Mesothelial cell of epicardium (in vitro differentiated cells): Measurements from ENCODE around the gene PNKD. TPM values are rescaled to one million over a fixed set of nuclear protein-coding genes. Genes with fewer than 3 reads are reported as not detected.

ENCODE experiments used
- DNase-seq, 2 experiments: peaks; one replicate each; pipeline ENCODE4 v3.0.0; 2021; ENCODE audit warnings: low spot score in 2 of 2; ENCODE audit not compliant: unreplicated experiment in 2 of 2
- H3K27ac Mint-ChIP-seq: 2 replicates; pipeline ENCODE4 v1.8.0; 2021; ENCODE audit warnings: mixed read lengths
- H3K27me3 Mint-ChIP-seq: 2 replicates; pipeline ENCODE4 v1.8.0; 2021; ENCODE audit warnings: low read depth, mixed read lengths
- H3K36me3 Mint-ChIP-seq: 2 replicates; pipeline ENCODE4 v1.8.0; 2021; ENCODE audit warnings: mixed read lengths
- H3K4me1 Mint-ChIP-seq: 2 replicates; pipeline ENCODE4 v1.8.0; 2021; ENCODE audit warnings: mixed read lengths
- H3K4me3 Mint-ChIP-seq: 2 replicates; pipeline ENCODE4 v1.8.0; 2021; ENCODE audit warnings: mild to moderate bottlenecking, moderate library complexity, mixed read lengths
- H3K9me3 Mint-ChIP-seq: 2 replicates; pipeline ENCODE4 v1.8.0; 2021; ENCODE audit warnings: mixed read lengths
- CTCF ChIP-seq: fragments of 200-600 bp; sonication (generic); IDR thresholded peaks from one replicate; pipeline ENCODE4 v1.5.0; 2021; ENCODE audit warnings: antibody characterized with exemption; ENCODE audit not compliant: unreplicated experiment
- total RNA-seq: library from RNA; stranded (reverse); gene quantifications from 3 replicates; pipeline ENCODE4 v1.2.1, GENCODE V29; 2021

Gene PNKD
- total RNA-seq, 1 donor from 2014 or later = 63.2 TPM

GRCh38 chr2:218228366-218229090, 41.8 kb upstream of the PNKD start:
- H3K4me1 Mint-ChIP-seq = peaks cover 31% of the 10 kb centered on the region
- TF ChIP-seq CTCF = no peak

GRCh38 chr2:218229239-218229638, 41.1 kb upstream of the PNKD start:
- H3K27me3 Mint-ChIP-seq = no peaks in the 10 kb centered on the region
- no peak for TF ChIP-seq CTCF
- DNase-seq = no peak
- peaks cover 36% of the 10 kb centered on the region for H3K36me3 Mint-ChIP-seq
- H3K4me1 Mint-ChIP-seq = peaks cover 31% of the 10 kb centered on the region
- H3K27ac Mint-ChIP-seq = peak overlapping the region; percentile 94
- no peak overlapping the region for H3K4me3 Mint-ChIP-seq
- H3K9me3 Mint-ChIP-seq = no peaks in the 10 kb centered on the region

More at GRCh38 chr2:218228366-218229090, 41.8 kb upstream of the PNKD start:
- Mint-ChIP-seq H3K27me3 (no peaks in the 10 kb centered on the region), H3K27ac (peak overlapping the region; percentile 94), H3K4me3 (no peak overlapping the region), H3K36me3 (peaks cover 31% of the 10 kb centered on the region), H3K9me3 (no peaks in the 10 kb centered on the region)
- no peak for DNase-seq

GRCh38 chr2:218229851-218230250, 40.5 kb upstream of the PNKD start:
- H3K9me3 Mint-ChIP-seq = no peaks in the 10 kb centered on the region
- H3K4me3 Mint-ChIP-seq = no peak overlapping the region
- H3K4me1 Mint-ChIP-seq = peaks cover 29% of the 10 kb centered on the region
- DNase-seq = no peak
- TF ChIP-seq CTCF = no peak
- H3K36me3 Mint-ChIP-seq = peaks cover 41% of the 10 kb centered on the region
- H3K27me3 Mint-ChIP-seq = no peaks in the 10 kb centered on the region
- peak overlapping the region; percentile 87 for H3K27ac Mint-ChIP-seq

- TF ChIP-seq CTCF = peak; percentile 43
Observed at GRCh38 chr2:218230882-218231281, 39.4 kb upstream of the PNKD start.

GRCh38 chr2:218233543-218233942, 36.8 kb upstream of the PNKD start:
- Mint-ChIP-seq H3K36me3 (peaks cover 46% of the 10 kb centered on the region), H3K27ac (peak overlapping the region; percentile 28), H3K4me1 (peaks cover 23% of the 10 kb centered on the region), H3K27me3 (no peaks in the 10 kb centered on the region), H3K9me3 (no peaks in the 10 kb centered on the region), H3K4me3 (no peak overlapping the region)
- no peak for TF ChIP-seq CTCF
- DNase-seq = no peak

More at GRCh38 chr2:218230882-218231281, 39.4 kb upstream of the PNKD start:
- no peaks in the 10 kb centered on the region for H3K9me3 Mint-ChIP-seq
- H3K36me3 Mint-ChIP-seq = peaks cover 45% of the 10 kb centered on the region
- DNase-seq = no peak
- peaks cover 29% of the 10 kb centered on the region for H3K4me1 Mint-ChIP-seq
- H3K4me3 Mint-ChIP-seq = no peak overlapping the region
- H3K27me3 Mint-ChIP-seq = no peaks in the 10 kb centered on the region
- H3K27ac Mint-ChIP-seq = peak overlapping the region; percentile 87
